GM12864 (cell line): ENCODE results near the gene ADCYAP1.

Source experiments
- DNase-seq: peaks from one replicate; pipeline ENCODE4 v3.0.0-alpha.2; 2011; ENCODE audit warnings: low read depth
- H3K4me3 ChIP-seq: 2 replicates; pipeline ENCODE4 v1.5.1; 2011; ENCODE audit warnings: mild to moderate bottlenecking, low read depth, low read length, control low read depth
- CTCF ChIP-seq: IDR thresholded peaks from 2 replicates; pipeline ENCODE4 v1.5.1; 2011; ENCODE audit warnings: low read depth, mild to moderate bottlenecking, moderate library complexity, low read length, control low read depth, inconsistent platforms; ENCODE audit errors: missing control alignments

The ADCYAP1 gene

GRCh38 chr18:886076-886475 lies 18.6 kb upstream of the ADCYAP1 start:
- no peak overlapping the region for H3K4me3 ChIP-seq
- no peak for DNase-seq
- TF ChIP-seq CTCF, result no peak

DNA sequence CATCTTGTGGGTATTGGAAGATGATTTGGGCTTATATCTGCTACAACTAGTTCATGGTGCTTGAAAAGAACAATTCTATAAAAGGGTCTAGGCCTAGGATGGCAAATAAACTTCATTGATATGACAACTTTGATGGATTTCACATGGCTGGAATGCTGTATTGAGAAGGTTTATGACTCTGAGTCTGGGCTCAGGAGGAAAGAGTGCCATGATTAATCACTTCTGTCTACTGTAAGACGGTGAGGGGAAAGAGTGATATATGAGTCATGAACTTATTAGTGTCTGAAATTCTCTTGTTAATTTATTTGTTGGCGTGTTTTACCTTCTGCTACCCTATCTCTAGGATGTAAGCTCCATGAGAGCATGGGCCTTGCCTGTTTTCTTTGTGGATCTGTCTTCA lies 17.0 kb upstream of the ADCYAP1 start:
- no peak overlapping the region for H3K4me3 ChIP-seq
- no peak for TF ChIP-seq CTCF
- DNase-seq, result no peak

DNA sequence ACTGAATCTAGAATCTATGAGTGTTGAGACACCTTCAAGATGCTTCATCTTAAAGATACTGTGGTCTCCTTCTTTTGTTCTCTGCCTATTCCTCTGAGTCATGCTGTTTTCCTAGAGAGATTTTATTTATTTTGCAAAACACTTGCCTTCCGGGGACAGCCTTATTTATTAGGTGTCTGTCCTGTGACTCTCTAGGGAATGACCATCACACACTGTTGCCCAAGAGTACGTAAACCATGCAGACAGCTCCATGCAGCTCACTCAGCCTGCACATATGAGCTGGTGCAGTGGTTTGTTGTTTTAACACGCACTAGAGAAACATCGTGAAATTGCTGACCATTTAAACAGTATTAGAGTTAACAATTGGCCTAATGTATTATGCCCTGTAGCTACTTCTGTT lies 12.4 kb upstream of the ADCYAP1 start:
- DNase-seq, result no peak
- H3K4me3 ChIP-seq, result no peak overlapping the region
- no peak for TF ChIP-seq CTCF

DNA sequence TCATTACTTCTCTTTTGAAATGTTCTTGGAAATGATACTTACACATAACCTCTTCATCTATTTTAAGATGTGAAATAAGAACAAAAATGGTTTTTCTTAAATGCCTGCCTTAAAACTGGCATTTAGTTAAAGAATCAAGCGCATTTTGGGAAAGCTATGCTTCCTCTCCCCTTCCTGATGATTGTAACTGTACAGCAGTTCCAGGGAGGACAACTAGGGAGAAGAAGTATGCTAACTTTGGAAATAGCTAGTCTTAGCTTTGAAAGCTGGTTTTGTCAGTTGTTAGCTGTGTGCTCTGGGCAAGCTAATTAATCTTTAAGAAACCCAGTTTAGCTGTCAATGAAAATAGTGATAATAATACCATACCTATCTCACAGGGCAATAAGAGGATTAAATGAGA lies 8.4 kb upstream of the ADCYAP1 start:
- no peak overlapping the region for H3K4me3 ChIP-seq
- no peak for DNase-seq
- TF ChIP-seq CTCF, result no peak

DNA sequence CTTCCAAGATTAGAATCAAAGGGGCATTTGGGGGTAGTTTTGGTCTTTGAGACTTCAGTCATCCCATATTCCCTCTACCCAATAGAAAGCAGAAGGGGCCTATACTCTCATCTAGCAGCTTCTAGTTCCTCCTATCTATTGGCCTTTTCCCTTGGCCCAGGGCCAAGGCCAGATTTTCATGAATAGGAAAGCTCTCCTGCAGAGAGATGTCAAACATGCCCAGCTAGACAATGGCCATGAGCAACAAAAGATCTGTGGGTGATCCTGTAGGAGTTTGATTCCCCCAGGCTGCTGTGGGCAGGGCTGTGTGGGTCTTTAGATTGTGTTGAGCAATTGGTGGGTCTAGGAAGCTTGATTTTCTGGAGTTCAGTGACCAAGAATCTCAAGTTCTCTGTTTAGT lies 2.9 kb upstream of the ADCYAP1 start:
- H3K4me3 ChIP-seq, result no peak overlapping the region
- no peak for DNase-seq
- TF ChIP-seq CTCF, result no peak

DNA sequence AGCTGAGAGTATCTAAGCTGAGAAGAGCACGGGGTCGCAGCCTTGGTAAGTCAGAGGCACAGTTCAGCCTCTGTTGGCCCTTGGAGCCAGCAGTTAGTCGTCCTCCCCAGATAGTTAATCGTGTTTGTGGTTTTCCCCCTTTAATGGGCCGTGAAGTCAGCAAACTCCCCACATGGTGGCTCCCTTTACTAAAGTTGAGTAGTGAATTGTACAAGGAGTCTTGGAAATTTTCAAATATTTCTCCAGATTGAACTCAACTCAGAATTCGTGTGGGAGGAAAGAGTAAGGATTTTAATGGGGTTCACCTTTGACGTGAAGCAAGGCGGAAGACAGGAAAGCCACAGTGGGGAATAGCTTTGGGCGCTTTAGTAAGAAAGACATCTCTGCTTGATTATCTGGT lies 2.4 kb upstream of the ADCYAP1 start:
- no peak for TF ChIP-seq CTCF
- no peak overlapping the region for H3K4me3 ChIP-seq
- DNase-seq, result no peak

DNA sequence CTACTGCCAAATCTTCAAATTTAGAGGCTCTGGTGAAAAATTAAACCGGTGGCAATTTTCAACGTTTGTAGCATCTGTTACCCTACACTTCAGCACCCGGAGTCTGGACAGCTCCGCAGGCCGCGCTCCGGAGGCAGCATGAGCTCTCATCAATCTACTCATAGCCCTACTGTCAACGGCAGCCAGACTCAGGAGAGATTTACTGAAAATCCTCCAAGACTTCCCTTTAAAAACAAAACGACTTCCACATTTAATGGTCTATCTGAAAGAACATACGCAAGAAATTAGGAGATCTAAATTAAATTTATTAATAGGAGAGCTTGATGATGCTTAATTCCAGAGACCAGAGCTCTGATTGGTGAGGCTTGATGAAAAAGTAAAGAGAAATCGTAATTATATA lies 970 bp upstream of the ADCYAP1 start:
- TF ChIP-seq CTCF, result no peak
- H3K4me3 ChIP-seq, result no peak overlapping the region
- no peak for DNase-seq
